HCT116 (cell line): ENCODE results near the gene ITGAV. TPM values are rescaled to one million over a fixed set of nuclear protein-coding genes. Genes with fewer than 3 reads are reported as not detected.

ENCODE experiments used
- ATAC-seq: fragments of 200-7000 bp; cut with Tn5 transposase; 2 replicates; pipeline ENCODE4 v1.9.1; 2020; ENCODE audit warnings: mild to moderate bottlenecking, moderate library complexity
- BruUV-seq: library from RNA; stranded (reverse); fragments of 400-500 nt; replicated peaks from 2 replicates; lab custom pipeline; 2021; lab: Mats Ljungman, UMichigan
- CTCF ChIA-PET: fragments of 300-600 bp; sonication (Branson Sonifier 250); formaldehyde crosslinking; loops from one replicate; lab custom pipeline; 2021; ENCODE audit warnings: antibody characterized with exemption; lab: Charles Lee
- POLR2A ChIA-PET: fragments of 300-600, 350-600 bp; sonication (Branson Sonifier 250); formaldehyde crosslinking; loops from one replicate; lab custom pipeline; 2021; ENCODE audit warnings: antibody characterized with exemption; lab: Charles Lee
- RAD21 ChIA-PET, 2 experiments: fragments of 300-600 bp; sonication (Branson Sonifier 250); formaldehyde crosslinking; loops; one replicate each; lab custom pipeline; 2023; ENCODE audit warnings: low total read pairs in 2 of 2; ENCODE audit not compliant: uncharacterized antibody in 2 of 2, unreplicated experiment in 2 of 2, low non-redundant PET in 1 of 2; lab: Charles Lee
- DNase-seq: peaks from one replicate; pipeline ENCODE4 v3.0.0-alpha.2; 2010; ENCODE audit warnings: low read depth, low spot score
- H2AFZ ChIP-seq: fragments of 200-600 bp; shearing (Covaris generic), sonication (generic); 2 replicates; pipeline ENCODE4 v1.6.1; 2017; ENCODE audit warnings: low read depth, mixed run types, mixed read lengths, antibody characterized with exemption, low read length; ENCODE audit not compliant: poor library complexity, severe bottlenecking
- H3K27ac ChIP-seq: 2 replicates; pipeline ENCODE4 v1.5.1; 2012; ENCODE audit warnings: low read depth, low read length
- H3K27me3 ChIP-seq: fragments of 200-600 bp; sonication (generic); 2 replicates; pipeline ENCODE4 v1.6.1; 2016; ENCODE audit warnings: mixed run types, low read length, mixed read lengths; ENCODE audit not compliant: insufficient read depth
- H3K36me3 ChIP-seq, 2 experiments: fragments of 200-500 bp in 1 of 2; fragments of 200-600 bp in 1 of 2; sonication (Bioruptor generic) in 1 of 2; sonication (generic) in 1 of 2; 2 replicates each; pipeline versions ENCODE4 v1.5.1 to v1.6.1; 2014 to 2016; ENCODE audit warnings: low read length in 2 of 2, inconsistent platforms in 1 of 2, mixed read lengths in 1 of 2, mixed run types in 1 of 2; ENCODE audit not compliant: insufficient read depth in 2 of 2, control insufficient read depth in 1 of 2
- H3K4me1 ChIP-seq, 2 experiments: fragments of 200-600 bp in 1 of 2; sonication (generic) in 1 of 2; 2 replicates each; pipeline versions ENCODE4 v1.5.1 to v1.6.1; 2012 to 2017; ENCODE audit warnings: low read length in 2 of 2, inconsistent platforms in 1 of 2, mild to moderate bottlenecking in 1 of 2, mixed read lengths in 1 of 2, mixed run types in 1 of 2, moderate library complexity in 1 of 2; ENCODE audit not compliant: insufficient read depth in 2 of 2, control insufficient read depth in 1 of 2
- H3K4me2 ChIP-seq: fragments of 200-600 bp; sonication (generic); 2 replicates; pipeline ENCODE4 v1.6.1; 2017; ENCODE audit warnings: mixed run types, low read length, mixed read lengths
- H3K4me3 ChIP-seq, 2 experiments: fragments of 200-600 bp in 1 of 2; sonication (generic) in 1 of 2; replicated peaks in 1 of 2; 2 replicates each; pipeline ENCODE4 v1.5.1; 2011 to 2016; ENCODE audit warnings: low read length in 2 of 2, control low read depth in 1 of 2, low read depth in 1 of 2, mild to moderate bottlenecking in 1 of 2, mixed read lengths in 1 of 2, mixed run types in 1 of 2
- H3K79me2 ChIP-seq: fragments of 200-600 bp; sonication (generic); 2 replicates; pipeline ENCODE4 v1.6.1; 2017; ENCODE audit warnings: mild to moderate bottlenecking, mixed run types, low read length, moderate library complexity, mixed read lengths; ENCODE audit not compliant: insufficient read depth
- H3K9ac ChIP-seq: fragments of 200-600 bp; sonication (generic); 2 replicates; pipeline ENCODE4 v1.6.1; 2016; ENCODE audit warnings: low read length, mixed read lengths
- H3K9me2 ChIP-seq: fragments of 200-600 bp; sonication (generic), shearing (Covaris generic); 2 replicates; pipeline ENCODE4 v1.6.1; 2017; ENCODE audit warnings: mixed run types, mild to moderate bottlenecking, moderate library complexity; ENCODE audit not compliant: insufficient read depth
- H3K9me3 ChIP-seq, 2 experiments: fragments of 200-500 bp in 1 of 2; fragments of 200-600 bp in 1 of 2; sonication (Bioruptor generic) in 1 of 2; sonication (generic) in 1 of 2; 2 replicates each; pipeline ENCODE4 v1.6.1; 2014 to 2017; ENCODE audit warnings: low read length in 2 of 2, mixed read lengths in 2 of 2, inconsistent platforms in 1 of 2, low read depth in 1 of 2, mild to moderate bottlenecking in 1 of 2, mixed run types in 1 of 2, moderate library complexity in 1 of 2; ENCODE audit not compliant: control insufficient read depth in 1 of 2, insufficient read depth in 1 of 2
- H4K20me1 ChIP-seq: fragments of 200-600 bp; sonication (generic), shearing (Covaris generic); 2 replicates; pipeline ENCODE4 v1.6.1; 2017; ENCODE audit warnings: mixed run types, mild to moderate bottlenecking, moderate library complexity; ENCODE audit not compliant: insufficient read depth
- ATF3 ChIP-seq: IDR thresholded peaks from 2 replicates; pipeline ENCODE4 v1.6.1; 2012
- CBX3 ChIP-seq: IDR thresholded peaks from 2 replicates; pipeline ENCODE4 v1.6.1; 2012; ENCODE audit warnings: low read depth
- CEBPB ChIP-seq: IDR thresholded peaks from 2 replicates; pipeline ENCODE4 v1.6.1; 2012; ENCODE audit warnings: low read depth
- EGR1 ChIP-seq: IDR thresholded peaks from 2 replicates; pipeline ENCODE4 v1.6.1; 2012; ENCODE audit warnings: low read depth
- ELF1 ChIP-seq: IDR thresholded peaks from 2 replicates; pipeline ENCODE4 v1.6.1; 2012; ENCODE audit warnings: low read depth, borderline replicate concordance
- EZH2 ChIP-seq: fragments of 200-600 bp; sonication (generic); IDR thresholded peaks from 2 replicates; pipeline ENCODE4 v1.6.1; 2017; ENCODE audit warnings: antibody characterized with exemption, mixed run types
- EZH2phosphoT487 ChIP-seq: fragments of 200-600 bp; IDR thresholded peaks from 2 replicates; pipeline ENCODE4 v1.6.1; 2018; ENCODE audit warnings: antibody characterized with exemption, borderline replicate concordance
- FOSL1 ChIP-seq: IDR thresholded peaks from 2 replicates; pipeline ENCODE4 v1.6.1; 2012; ENCODE audit warnings: low read depth
- JUND ChIP-seq: IDR thresholded peaks from 2 replicates; pipeline ENCODE4 v1.6.1; 2012
- MAX ChIP-seq: IDR thresholded peaks from 2 replicates; pipeline ENCODE4 v1.6.1; 2012
- POLR2A ChIP-seq: IDR thresholded peaks from 2 replicates; pipeline ENCODE4 v1.7.0; 2011; ENCODE audit warnings: borderline replicate concordance; ENCODE audit not compliant: insufficient read depth, insufficient read length; ENCODE audit errors: extremely low read depth
- POLR2AphosphoS5 ChIP-seq: IDR thresholded peaks from 2 replicates; pipeline ENCODE4 v1.6.1; 2011; ENCODE audit warnings: mild to moderate bottlenecking, low read depth, low read length, moderate library complexity
- RAD21 ChIP-seq: IDR thresholded peaks from 2 replicates; pipeline ENCODE4 v1.6.1; 2012; ENCODE audit warnings: low read depth, mild to moderate bottlenecking
- REST ChIP-seq: IDR thresholded peaks from 2 replicates; pipeline ENCODE4 v1.6.1; 2012; ENCODE audit warnings: low read depth
- SIN3A ChIP-seq: IDR thresholded peaks from 2 replicates; pipeline ENCODE4 v1.6.1; 2012; ENCODE audit warnings: low read depth
- TCF7L2 ChIP-seq: IDR thresholded peaks from 2 replicates; pipeline ENCODE4 v1.7.0; 2011; ENCODE audit warnings: borderline replicate concordance, inconsistent platforms; ENCODE audit not compliant: insufficient read depth, insufficient read length; ENCODE audit errors: extremely low read depth
- YY1 ChIP-seq: IDR thresholded peaks from 2 replicates; pipeline ENCODE4 v1.6.1; 2011; ENCODE audit warnings: low read length, low read depth, moderate library complexity, mild to moderate bottlenecking; ENCODE audit not compliant: insufficient replicate concordance; ENCODE audit errors: extremely low read depth
- ZBTB33 ChIP-seq: IDR thresholded peaks from 2 replicates; pipeline ENCODE4 v1.6.1; 2011; ENCODE audit warnings: mild to moderate bottlenecking, low read length, moderate library complexity; ENCODE audit not compliant: insufficient replicate concordance; ENCODE audit errors: extremely low read depth
- ZFX ChIP-seq: fragments of 450-650 bp; IDR thresholded peaks from 2 replicates; pipeline ENCODE4 v1.6.1; 2017
- ZNF274 ChIP-seq: fragments of 200-500 bp; sonication (Bioruptor generic); IDR thresholded peaks from 2 replicates; pipeline ENCODE4 v1.6.1; 2014; ENCODE audit warnings: mild to moderate bottlenecking, low read depth, low read length, inconsistent platforms
- intact Hi-C: fragments of 100-400 bp; cut with micrococcal nuclease; formaldehyde crosslinking; loops from 2 replicates; pipeline ENCODE4 v1.10.0; 2022
- total RNA-seq: library from RNA; stranded (reverse); gene quantifications from one replicate; pipeline ENCODE4 v1.2.1, GENCODE V29; 2021; ENCODE audit not compliant: unreplicated experiment

The ITGAV gene
- total RNA-seq, 1 experiment from 2014 or later, result 36.3 TPM

DNA sequence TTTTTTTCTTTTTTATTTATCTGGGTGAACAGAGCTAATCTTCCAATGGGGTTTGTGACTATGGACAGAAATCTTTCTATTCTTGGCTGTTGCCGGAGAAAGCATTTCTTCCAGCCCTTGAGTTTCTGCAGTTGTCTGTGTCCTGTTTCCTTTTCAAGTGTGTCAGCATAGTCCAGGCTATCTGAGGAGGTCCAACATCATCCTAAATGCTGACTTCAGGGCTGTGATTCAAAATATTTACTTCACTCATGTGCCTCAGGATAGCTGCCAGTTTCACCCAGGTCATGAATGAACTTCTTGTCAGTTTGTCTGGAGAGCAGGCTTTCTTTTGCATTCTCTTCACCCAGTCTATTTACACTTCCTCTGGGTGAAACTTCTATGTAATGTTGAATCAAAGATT is 27.9 kb downstream of the ITGAV start:
- no TSS peak for BruUV-seq
- ATAC-seq, result no peak

More for the DNA sequence above, 27.9 kb downstream of the ITGAV start:
- DNase-seq, result no peak
- H3K79me2 ChIP-seq, result no peaks in the 10 kb centered on the region
- H3K4me2 ChIP-seq, result no peak overlapping the region
- ChIA-PET CTCF (no interaction called here), POLR2A (no interaction called here), RAD21 (no interaction called here)
- intact Hi-C loops, result no loop called here
- no peak overlapping the region for H3K4me3 ChIP-seq
- H3K36me3 ChIP-seq, result no peaks in the 10 kb centered on the region
- no peaks in the 10 kb centered on the region for H3K4me1 ChIP-seq
- H3K9me3 ChIP-seq, result no peaks in the 10 kb centered on the region
- no peaks in the 10 kb centered on the region for H3K9me2 ChIP-seq
- H3K27ac ChIP-seq, result no peak overlapping the region
- H3K27me3 ChIP-seq, result no peaks in the 10 kb centered on the region
- H4K20me1 ChIP-seq, result no peaks in the 10 kb centered on the region
- TF ChIP-seq EGR1 (no peak), RAD21 (no peak), MAX (no peak), POLR2A (no peak), SIN3A (no peak), ATF3 (no peak), REST (no peak), FOSL1 (no peak), POLR2AphosphoS5 (no peak), EZH2 (no peak), TCF7L2 (no peak), CEBPB (no peak), YY1 (no peak), CBX3 (no peak), ZFX (no peak), JUND (no peak), ZNF274 (no peak), EZH2phosphoT487 (no peak), ELF1 (no peak), ZBTB33 (no peak)
- H2AFZ ChIP-seq, result no peak overlapping the region
- no peak overlapping the region for H3K9ac ChIP-seq
